Thoracic aorta (tissue), 2 donors: ENCODE data around the gene CEP89. TPM values are rescaled to one million over a fixed set of nuclear protein-coding genes. Genes with fewer than 3 reads are reported as not detected.
"Not testable (repeated sequence)": the region's sequence is repeated elsewhere in the genome, so short reads cannot be mapped to it uniquely, and the experiment has no call there.

ENCODE experiments used
- ATAC-seq: fragments of 150-250 bp; one replicate; pipeline ENCODE4 v1.8.0; 2017; ENCODE audit warnings: low read depth; ENCODE audit not compliant: insufficient number of reproducible peaks, low FRiP score
- DNase-seq: peaks from one replicate; pipeline ENCODE4 v3.0.0-alpha.2; 2020; ENCODE audit warnings: low spot score
- H3K27ac ChIP-seq, 2 donors: fragments of 200-600 bp; sonication (generic); 1 replicate in 1 of 2; 2 replicates in 1 of 2; pipeline ENCODE4 v1.5.1; 2016; ENCODE audit warnings: mild to moderate bottlenecking in 2 of 2, moderate library complexity in 2 of 2
- H3K27me3 ChIP-seq: fragments of 200-600 bp; sonication (generic); replicated peaks from 2 replicates; pipeline ENCODE4 v1.6.0; 2016; ENCODE audit warnings: mild to moderate bottlenecking; ENCODE audit not compliant: insufficient read depth
- H3K36me3 ChIP-seq: fragments of 200-600 bp; sonication (generic); one replicate; pipeline ENCODE4 v1.5.1; 2016
- H3K4me1 ChIP-seq, 2 donors: fragments of 200-600 bp; sonication (generic); 1 replicate in 1 of 2; 2 replicates in 1 of 2; pipeline versions ENCODE4 v1.5.1 to v1.6.0; 2016; ENCODE audit warnings: low read depth in 2 of 2, mild to moderate bottlenecking in 1 of 2; ENCODE audit not compliant: control insufficient read depth in 1 of 2
- H3K4me3 ChIP-seq: fragments of 200-600 bp; sonication (generic); 2 replicates; pipeline ENCODE4 v1.5.1; 2016; ENCODE audit warnings: mild to moderate bottlenecking
- H3K9me3 ChIP-seq: fragments of 200-600 bp; sonication (generic); 2 replicates; pipeline ENCODE4 v1.5.1; 2016
- total RNA-seq, 2 donors: library from RNA; depleted of rRNA; stranded (reverse); fragments of >200 nt; gene quantifications; one replicate each; pipeline versions ENCODE4 v1.1.0 to v1.2.3, GENCODE V29; 2016
- TF ChIP-seq, protein P1 (sequence below): fragments of 200-600 bp; sonication (generic); IDR thresholded peaks from one replicate; pipeline ENCODE4 v1.5.1; 2019; ENCODE audit warnings: antibody characterized with exemption

CEP89 gene
- total RNA-seq, 2 donors from 2014 or later = 20.5 to 26.1 TPM

DNA sequence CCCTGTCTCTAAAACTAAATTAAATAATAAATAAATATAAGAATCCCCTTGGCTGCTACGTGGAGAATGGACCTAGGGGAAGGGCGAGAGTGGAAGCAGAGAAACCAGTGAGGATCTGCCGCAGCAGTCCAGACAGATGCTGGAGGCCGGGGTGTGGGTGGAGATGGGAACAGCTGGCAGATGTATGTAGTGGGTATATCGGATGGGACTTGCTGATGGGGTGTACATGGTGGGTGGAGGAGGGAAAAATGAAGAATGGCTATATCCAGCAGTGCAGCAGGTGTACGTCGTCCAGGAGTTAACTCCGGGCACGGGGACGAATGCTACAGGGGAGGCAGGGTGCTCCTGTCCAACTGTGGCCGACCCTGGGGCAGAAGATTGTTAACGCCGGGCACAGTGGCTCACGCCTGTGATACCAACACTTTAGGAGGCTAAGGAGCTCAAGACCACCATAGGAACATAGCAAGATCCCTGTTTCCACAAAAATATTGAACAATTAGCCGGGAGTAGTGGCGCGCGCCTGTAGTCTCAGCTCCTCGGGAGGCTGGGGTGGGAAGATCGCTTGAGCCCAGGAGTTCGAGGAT lies 654 bp downstream of the CEP89 start:
- peaks cover 15 to 18% of the 10 kb centered on the region in 2 donors for H3K4me1 ChIP-seq
- H3K27ac ChIP-seq = no peak overlapping the region
- DNase-seq = no peak
- H3K36me3 ChIP-seq = no peaks in the 10 kb centered on the region
- no peaks in the 10 kb centered on the region for H3K9me3 ChIP-seq
- no peaks in the 10 kb centered on the region for H3K27me3 ChIP-seq
- ATAC-seq = no peak
- TF ChIP-seq, protein P1, sequence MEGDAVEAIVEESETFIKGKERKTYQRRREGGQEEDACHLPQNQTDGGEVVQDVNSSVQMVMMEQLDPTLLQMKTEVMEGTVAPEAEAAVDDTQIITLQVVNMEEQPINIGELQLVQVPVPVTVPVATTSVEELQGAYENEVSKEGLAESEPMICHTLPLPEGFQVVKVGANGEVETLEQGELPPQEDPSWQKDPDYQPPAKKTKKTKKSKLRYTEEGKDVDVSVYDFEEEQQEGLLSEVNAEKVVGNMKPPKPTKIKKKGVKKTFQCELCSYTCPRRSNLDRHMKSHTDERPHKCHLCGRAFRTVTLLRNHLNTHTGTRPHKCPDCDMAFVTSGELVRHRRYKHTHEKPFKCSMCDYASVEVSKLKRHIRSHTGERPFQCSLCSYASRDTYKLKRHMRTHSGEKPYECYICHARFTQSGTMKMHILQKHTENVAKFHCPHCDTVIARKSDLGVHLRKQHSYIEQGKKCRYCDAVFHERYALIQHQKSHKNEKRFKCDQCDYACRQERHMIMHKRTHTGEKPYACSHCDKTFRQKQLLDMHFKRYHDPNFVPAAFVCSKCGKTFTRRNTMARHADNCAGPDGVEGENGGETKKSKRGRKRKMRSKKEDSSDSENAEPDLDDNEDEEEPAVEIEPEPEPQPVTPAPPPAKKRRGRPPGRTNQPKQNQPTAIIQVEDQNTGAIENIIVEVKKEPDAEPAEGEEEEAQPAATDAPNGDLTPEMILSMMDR = no peak
- H3K4me3 ChIP-seq = peak overlapping the region; percentile 93

DNA sequence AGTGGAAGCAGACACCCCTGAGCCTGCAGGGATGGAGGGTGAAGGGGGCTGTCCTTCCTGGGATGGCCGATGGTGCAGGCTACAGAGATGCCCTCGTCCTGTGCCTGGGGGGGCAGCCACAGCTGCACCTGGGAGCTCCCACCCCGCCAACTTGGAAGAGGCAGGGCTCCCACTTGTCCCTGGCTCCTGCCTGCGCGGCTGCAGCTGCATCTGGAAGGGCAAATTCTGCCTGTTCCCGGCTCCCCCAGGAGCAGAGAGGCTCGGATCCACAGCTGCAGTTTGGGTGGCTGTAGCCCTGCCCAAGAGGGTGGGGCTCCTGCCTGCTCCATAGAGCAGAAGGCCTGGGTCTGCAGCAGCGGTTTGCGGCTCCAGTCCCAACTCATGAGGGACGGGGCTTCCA lies 2.2 kb downstream of the CEP89 start:
- H3K27me3 ChIP-seq = no peaks in the 10 kb centered on the region
- no peaks in the 10 kb centered on the region for H3K9me3 ChIP-seq
- H3K4me3 ChIP-seq = no peak overlapping the region
- ATAC-seq = no peak
- DNase-seq = no peak
- peaks cover 5% of the 10 kb centered on the region for H3K36me3 ChIP-seq
- peaks cover 15 to 18% of the 10 kb centered on the region in 2 donors for H3K4me1 ChIP-seq
- TF ChIP-seq, protein P1 = no peak
- no peak overlapping the region for H3K27ac ChIP-seq

DNA sequence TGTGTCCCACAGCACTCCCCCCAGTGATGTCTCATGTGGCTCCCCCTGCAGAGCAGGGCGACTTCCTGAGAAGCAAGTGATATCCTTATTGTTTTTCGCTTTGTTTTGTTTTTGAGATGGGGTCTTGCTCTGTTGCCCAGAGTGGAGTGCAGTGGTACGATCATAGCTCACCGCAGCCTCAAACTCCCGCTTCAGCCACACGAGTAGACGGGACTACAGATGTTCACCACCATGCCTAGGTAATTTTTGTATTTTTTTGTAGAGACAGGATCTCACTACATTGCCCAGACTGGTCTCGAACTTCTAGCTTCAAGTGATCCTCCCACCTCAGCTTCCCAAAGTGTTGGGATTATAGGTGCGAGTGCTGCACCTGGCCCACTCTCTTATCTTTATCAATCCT lies 5.0 kb downstream of the CEP89 start:
- Histone ChIP-seq H3K4me3 (no peak overlapping the region), H3K27ac (no peak overlapping the region)
- no peak for DNase-seq

DNA sequence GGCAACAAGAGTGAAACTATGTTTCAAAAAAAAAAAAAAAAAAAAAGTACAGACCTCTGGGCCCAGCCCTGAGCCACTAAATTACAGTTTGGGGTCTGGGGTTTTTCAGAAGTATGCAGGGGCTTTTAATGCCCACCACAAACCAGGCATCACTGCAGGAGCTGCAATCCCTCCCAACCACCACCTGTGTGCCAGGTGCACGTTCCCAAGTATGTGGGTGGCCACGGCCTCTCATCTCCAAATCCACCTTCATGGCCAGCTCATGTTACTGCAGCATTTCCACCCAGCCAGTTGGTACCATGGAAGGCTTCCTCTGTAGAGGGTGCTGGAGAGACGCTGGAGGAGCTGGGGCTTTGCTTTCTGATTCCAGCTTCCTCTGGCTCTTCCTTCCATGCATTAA lies 26.5 kb downstream of the CEP89 start:
- peaks cover 42% of the 10 kb centered on the region for H3K36me3 ChIP-seq
- no peak for ATAC-seq
- TF ChIP-seq, protein P1 = no peak
- DNase-seq = no peak
- H3K27me3 ChIP-seq = no peaks in the 10 kb centered on the region
- no peaks in the 10 kb centered on the region for H3K4me1 ChIP-seq
- no peaks in the 10 kb centered on the region for H3K9me3 ChIP-seq
- H3K27ac ChIP-seq = no peak overlapping the region
- no peak overlapping the region for H3K4me3 ChIP-seq

More for the DNA sequence above, 5.0 kb downstream of the CEP89 start:
- TF ChIP-seq, protein P1 = no peak
- ATAC-seq = no peak
- H3K4me1 ChIP-seq = peaks cover 15 to 18% of the 10 kb centered on the region in 2 donors
- no peaks in the 10 kb centered on the region for H3K27me3 ChIP-seq
- no peaks in the 10 kb centered on the region for H3K9me3 ChIP-seq
- H3K36me3 ChIP-seq = peaks cover 5% of the 10 kb centered on the region

DNA sequence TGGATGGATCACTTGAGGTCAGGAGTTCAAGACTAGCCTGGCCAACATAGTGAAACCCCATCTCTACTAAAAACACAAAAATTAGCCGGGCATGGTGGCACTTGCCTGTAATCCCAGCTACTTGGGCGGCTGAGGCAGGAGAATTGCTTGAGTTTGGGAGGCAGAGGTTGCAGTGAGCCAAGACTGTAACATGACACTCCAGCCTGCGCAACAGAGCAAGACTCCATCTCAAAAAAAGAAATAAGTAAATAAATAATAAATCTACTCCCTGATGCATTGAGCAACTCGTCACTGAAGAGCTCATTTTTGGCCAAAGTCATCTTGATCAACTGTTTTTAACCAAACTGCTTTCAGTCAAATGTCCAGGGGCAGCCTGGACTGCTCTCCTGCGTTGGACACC lies 30.5 kb downstream of the CEP89 start:
- H3K36me3 ChIP-seq = peaks cover 42% of the 10 kb centered on the region
- not testable (repeated sequence) for ATAC-seq

DNA sequence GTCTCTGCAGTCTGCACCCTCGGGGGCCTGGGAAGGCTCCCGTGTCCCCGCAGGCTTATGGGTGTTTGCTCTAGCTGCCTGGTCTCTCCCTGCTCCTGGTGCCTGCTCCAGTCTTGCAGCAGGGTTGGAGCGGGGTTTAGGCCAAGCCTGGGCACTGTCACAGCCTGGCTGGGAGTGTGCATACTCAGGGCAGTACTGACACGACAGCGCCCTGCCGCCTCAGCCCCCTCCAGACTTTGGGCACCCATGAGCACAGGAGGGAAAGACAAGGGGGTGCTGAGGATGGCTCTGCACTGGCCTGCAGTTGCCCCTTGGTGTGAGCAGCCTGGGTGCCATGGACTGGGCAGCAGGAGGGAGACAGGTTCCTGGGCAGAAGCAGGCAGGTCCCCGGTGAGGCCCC lies 35.7 kb downstream of the CEP89 start:
- no peak overlapping the region for H3K4me3 ChIP-seq
- no peak for DNase-seq
- H3K36me3 ChIP-seq = peaks cover 20% of the 10 kb centered on the region
- ATAC-seq = no peak
- H3K27ac ChIP-seq = no peak overlapping the region
- TF ChIP-seq, protein P1 = no peak
- no peaks in the 10 kb centered on the region for H3K9me3 ChIP-seq
- no peaks in the 10 kb centered on the region for H3K27me3 ChIP-seq
- H3K4me1 ChIP-seq = no peaks in the 10 kb centered on the region

More for the DNA sequence above, 30.5 kb downstream of the CEP89 start:
- not testable (repeated sequence) for H3K27ac ChIP-seq, H3K9me3 ChIP-seq, DNase-seq, H3K4me1 ChIP-seq, H3K27me3 ChIP-seq, H3K4me3 ChIP-seq
